T-helper 22 cell (primary cell): Measurements from ENCODE around the gene KIAA1755.
"Not testable (repeated sequence)": the region's sequence is repeated elsewhere in the genome, so short reads cannot be mapped to it uniquely, and the experiment has no call there.

Source experiments
- DNase-seq: peaks from one replicate; pipeline ENCODE4 v3.0.0-alpha.2; 2020; ENCODE audit warnings: low read depth

The KIAA1755 gene

DNA sequence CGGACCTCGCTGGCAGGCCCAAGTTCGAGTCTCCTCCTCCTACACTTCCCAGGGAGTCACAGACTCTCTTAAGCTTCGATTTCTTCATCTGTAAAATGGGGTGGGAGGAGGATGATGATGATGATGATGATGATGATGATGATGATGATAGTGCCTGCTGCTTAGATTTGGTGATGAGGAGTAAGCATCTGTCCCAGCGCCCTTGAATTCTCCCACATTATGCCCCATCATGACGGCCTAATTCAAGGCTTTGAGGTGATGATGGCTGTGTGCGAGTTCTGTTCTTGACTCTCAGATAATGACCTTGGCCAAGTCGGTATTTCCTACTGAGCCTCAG, 487 bp upstream of the KIAA1755 start:
- DNase-seq: no peak

- DNase-seq: no peak
Measured at GRCh38 chr20:38260025-38260377, 534 bp downstream of the KIAA1755 start.

GRCh38 chr20:38258545-38259215, 1.9 kb downstream of the KIAA1755 start:
- no peak for DNase-seq

DNA sequence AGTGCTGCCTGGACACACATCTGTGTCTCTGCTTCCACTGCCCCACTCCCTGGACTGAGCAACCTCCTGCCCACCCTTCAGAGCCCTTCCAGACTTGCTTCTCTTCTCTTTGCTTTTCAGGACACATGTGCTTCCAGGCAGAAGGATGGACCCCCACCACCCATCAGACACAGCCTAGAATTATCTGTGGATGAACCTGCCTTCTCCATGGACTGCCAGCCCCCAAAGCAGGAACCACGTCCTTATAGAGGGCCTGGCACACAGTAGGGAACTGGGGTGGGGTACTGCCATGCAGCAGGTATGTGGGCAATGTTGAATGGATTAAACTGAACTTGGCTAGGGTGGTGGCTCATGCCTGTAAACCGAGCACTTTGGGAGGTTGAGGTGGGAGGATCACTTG, 3.6 kb downstream of the KIAA1755 start:
- DNase-seq: no peak

- no peak for DNase-seq
Measured at GRCh38 chr20:38256021-38256420, 4.5 kb downstream of the KIAA1755 start.

GRCh38 chr20:38255393-38255792, 5.1 kb downstream of the KIAA1755 start:
- DNase-seq: no peak

DNA sequence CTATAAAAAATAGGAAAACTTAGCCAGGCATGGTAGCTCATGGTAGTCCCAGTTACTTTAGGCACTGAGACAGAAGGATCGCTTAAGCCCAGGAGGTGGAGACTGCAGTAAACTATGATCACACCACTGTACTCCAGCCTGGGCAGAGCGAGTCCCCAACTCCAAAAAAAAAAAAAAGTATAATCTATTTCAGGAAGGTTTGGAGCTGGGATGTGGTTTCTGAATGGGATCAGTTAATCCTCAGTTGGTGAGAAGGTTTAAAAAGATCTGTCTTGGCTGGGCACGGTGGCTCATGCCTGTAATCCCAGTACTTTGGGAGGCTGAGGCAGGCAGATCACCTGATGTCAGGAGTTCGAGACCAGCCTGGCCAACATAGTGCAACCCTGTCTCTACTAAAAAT, 5.9 kb downstream of the KIAA1755 start:
- not testable (repeated sequence) for DNase-seq

GRCh38 chr20:38253571-38253970, 7.0 kb downstream of the KIAA1755 start:
- DNase-seq: no peak

DNA sequence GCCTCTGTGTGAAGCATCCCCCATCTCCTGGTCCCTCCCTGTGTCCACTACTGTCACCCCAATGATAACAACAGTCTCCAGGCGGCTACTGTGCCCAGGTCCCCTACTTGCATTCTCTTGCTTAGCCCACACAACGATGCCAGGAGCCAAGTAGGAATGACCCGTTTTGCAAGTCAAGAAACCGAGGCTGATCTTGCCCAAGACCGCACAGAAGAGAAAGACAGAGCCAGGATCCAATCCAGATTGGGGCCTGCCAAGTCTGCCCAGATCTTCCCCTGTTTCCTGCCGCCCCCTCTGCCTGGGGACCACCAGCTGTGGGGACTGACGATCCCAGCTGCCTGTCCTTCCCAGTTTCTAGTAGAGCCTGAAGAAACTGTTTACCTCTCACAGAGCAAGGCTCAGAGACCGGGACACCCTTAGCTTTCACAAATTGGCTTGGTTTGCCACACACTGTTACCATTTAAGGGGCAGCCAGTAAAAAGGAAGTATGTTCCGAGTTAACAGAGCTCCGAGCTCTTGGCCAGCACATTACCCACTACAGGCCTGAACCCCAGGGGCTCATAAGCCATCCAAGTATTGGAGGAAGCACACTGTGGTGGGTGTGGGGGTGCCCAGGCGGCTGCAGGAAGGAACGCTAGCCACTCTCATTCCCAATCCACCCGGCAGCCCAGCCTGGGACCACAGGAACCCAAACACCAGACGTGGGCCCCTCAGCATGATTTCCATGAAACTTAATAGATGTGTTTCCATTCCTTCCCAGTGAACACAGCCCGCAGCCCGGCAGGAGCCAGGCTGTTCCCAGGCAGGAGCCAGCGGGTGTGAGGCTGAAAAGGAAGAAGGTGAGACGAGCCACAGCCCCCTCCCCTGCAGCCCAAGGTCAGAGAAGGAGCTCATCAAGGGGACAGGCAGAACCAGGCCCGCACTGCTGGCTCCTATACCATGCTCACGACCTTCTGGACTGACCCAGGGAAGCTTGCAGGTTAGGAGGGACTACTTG, 7.9 kb downstream of the KIAA1755 start:
- DNase-seq: no peak

DNA sequence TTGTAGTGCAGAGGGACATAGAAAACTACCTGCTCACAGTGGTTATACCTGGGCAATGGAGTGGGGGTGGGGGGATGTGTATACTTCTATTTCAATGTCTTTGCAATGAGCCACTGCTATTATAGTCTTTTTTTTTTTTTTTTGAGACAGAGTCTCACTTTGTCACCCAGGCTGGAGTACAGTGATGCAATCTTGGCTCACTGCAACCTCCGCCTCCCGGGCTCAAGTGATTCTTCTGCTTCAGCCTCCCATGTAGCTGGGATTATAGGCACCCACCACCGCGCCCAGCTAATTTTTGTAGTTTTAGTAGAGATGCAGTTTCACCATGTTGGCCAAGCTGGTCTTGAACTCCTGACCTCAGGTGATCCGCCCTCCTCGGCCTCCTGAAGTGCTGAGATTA, 9.1 kb downstream of the KIAA1755 start:
- DNase-seq: not testable (repeated sequence)

DNA sequence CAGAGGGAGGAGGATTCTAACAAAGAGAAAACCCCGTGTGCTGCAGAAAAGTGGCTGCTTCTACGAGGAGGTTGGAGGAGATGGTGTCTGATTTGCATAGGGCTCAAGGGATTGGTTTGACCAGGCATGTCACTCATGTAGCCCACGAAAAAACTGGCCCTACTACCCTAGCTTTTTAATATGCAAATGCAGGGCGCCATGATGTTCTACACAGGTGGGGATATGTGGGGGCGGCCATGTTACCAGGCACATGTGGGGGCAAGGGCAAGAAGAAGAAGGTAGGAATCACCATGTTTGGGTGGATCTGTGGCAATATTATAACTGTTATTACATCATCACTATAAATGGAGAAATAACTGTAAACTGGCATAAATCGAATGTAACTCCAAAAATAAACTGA, 9.9 kb downstream of the KIAA1755 start:
- DNase-seq: no peak

DNA sequence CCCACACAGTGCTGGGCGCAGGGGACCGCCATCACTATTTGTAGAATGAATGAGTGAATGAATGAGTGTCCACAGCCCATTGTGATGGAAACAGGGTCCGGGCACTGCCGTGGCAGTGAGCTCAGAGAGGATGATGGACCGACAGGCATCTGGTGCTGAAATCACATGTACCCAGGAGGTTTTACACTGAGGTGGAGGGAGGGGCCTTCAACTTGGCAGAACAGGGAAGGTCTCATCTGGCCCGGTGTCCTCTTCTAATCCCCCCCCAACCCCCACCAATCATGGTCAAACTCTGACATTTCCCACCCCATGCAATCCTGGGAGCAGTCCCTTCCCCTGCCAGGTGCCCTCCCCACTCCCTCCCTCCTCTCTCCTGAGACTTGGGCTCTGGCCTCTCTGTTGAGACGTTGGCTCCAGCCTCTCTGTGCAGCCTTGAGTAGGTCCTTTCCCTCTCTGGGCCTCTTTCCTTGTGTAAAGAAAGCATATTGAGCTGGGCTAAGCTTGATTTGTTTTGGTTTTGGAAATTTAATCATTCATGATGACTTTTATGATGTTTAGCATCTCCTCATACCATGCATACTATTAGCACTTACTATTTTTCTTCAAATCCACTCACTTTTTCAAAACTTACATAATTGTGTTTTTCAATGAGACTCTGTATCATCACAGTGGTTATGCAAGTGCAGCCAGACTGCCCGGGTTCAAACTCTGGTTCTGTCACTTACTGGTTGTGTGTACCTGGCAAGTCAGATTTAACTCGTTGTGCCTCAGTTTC, 10.8 kb downstream of the KIAA1755 start:
- DNase-seq: no peak

DNA sequence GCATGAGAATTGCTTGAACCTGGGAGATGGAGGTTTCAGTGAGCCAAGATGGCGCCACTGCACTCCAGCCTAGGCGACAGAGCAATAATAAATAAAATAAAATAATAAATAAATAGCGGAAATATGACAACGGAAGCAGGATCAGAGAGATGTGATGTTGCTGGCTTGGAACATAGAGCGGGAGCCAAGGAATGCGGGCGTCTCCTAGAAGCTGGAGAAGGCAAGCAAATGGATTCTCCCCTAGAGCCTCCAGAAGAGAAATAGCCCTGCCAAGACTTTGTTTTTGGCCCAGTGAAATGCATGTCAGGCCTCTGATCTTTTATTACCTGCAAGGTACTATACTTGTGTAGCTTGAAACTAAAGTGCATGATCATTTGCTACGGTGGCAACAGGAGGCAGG, 12.4 kb downstream of the KIAA1755 start:
- no peak for DNase-seq

- DNase-seq: not testable (repeated sequence)
Measured at GRCh38 chr20:38247725-38248124, 12.8 kb downstream of the KIAA1755 start.

- DNase-seq: no peak
Measured at GRCh38 chr20:38247166-38247509, 13.4 kb downstream of the KIAA1755 start.

GRCh38 chr20:38246357-38247165, 14.0 kb downstream of the KIAA1755 start:
- DNase-seq: no peak

GRCh38 chr20:38245753-38246152, 14.8 kb downstream of the KIAA1755 start:
- no peak for DNase-seq

DNA sequence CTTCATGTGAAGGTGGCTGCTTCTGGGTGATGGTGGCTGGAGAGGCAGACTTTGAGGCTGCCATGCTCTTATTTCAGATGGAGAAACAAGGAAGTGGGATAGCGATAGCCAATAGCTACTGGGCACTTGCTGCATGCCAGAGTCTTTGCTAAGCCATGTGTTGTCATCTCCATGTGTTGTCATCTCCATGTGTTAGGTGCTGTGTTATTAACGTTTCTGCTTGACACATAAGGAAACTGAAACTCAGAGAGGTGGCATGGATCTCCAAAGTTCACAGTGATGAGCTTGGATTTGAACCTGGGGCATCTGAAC, 16.9 kb downstream of the KIAA1755 start:
- no peak for DNase-seq

DNA sequence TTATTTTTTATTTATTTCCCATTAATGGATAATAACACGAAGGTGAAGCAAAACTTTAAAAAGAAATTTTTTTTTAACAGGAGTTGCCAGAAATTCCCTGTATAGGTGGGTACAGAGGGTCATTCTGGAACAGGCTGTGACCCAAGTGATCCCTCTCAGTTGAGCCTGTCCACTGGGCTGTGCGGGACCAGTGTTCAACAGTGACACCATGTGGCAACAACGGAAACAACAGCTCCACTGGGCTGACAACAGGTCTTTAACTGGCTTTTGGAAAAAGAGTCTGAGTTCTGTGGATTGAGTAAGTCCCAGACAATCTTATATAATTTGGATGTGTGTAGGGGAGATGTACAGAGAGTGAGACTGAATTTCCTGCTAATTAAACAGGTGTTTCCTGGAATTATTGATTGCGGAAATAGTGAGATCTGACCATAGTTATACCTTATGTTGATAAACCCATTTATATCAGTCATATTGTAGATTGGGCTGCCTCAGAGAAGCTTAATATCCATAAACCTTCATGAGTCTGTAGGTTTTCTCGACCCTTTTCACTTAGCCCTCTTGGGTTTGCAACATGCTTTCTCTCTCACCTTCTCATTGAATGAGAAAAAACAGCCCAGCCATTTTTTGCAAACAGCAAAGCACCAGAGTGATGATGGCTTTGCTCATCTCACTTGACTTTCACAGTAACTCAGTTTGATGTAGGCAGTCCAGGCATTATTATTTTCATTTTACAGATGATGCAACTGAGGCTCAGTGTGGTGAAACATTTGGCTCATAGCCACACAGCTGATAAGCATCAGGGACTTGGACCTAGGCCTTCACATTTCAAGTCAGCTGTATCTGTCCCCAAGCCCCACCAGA, 17.5 kb downstream of the KIAA1755 start:
- DNase-seq: no peak

DNA sequence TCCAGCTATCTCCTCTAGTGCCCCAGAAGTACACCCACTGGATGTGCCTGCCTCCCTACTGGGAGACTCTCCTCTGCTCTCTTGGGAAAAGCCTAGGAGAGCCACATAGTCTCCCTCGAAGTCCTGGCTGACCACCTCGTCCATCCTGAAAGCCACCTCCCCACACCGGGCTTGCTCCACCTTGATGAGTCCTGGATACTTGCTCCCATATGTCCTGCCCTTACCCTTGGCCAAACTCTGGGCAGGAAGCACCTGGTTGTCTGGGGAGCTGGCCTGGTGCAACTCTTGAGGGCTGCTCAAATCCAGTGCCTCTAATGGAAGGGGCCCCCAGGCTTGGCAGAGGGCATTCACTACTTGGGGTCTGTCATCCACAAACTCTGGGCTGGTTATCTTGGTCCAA, 19.3 kb downstream of the KIAA1755 start:
- DNase-seq: no peak

DNA sequence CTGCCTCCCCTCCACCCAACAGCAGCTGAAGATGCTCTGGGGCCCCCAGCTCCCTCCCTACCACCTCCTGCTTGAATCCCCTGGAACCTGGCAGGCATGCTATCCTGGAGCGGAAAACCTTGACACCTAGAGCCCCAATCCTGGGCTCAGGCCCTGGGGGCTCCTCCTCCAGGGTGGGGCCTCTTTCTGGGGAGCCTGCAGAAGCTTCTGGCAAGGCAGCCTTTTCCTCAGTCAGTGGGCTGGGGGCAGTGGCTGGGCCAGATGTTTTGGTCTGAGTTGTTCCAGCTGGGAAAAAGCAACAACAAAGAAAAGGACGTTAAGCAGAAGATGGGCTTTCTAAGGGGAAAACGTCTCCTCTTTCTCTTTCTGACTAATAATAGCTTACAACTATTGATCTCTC, 21.1 kb downstream of the KIAA1755 start:
- no peak for DNase-seq
